Endothelial cell of umbilical vein (primary cell): ENCODE data around the gene FSD2. TPM values are rescaled to one million over a fixed set of nuclear protein-coding genes. Genes with fewer than 3 reads are reported as not detected.

Experiments used
- BruUV-seq: library from RNA; stranded (reverse); fragments of 400-500 nt; replicated peaks from 2 replicates; lab custom pipeline; 2021; lab: Mats Ljungman, UMichigan
- CTCF ChIA-PET: fragments of 300-600, 350-600 bp; sonication (Branson Sonifier 250); formaldehyde crosslinking; loops from one replicate; lab custom pipeline; 2021; ENCODE audit warnings: antibody characterized with exemption, inconsistent platforms; lab: Charles Lee
- POLR2A ChIA-PET: fragments of 300-600, 350-600 bp; sonication (Branson Sonifier 250); formaldehyde crosslinking; loops from one replicate; lab custom pipeline; 2021; ENCODE audit warnings: antibody characterized with exemption, inconsistent platforms; lab: Charles Lee
- DNase-seq: peaks from one replicate; pipeline ENCODE4 v3.0.0-alpha.2; 2011; ENCODE audit warnings: low read depth, low spot score
- FAIRE-seq: peaks from 2 replicates; lab custom pipeline; 2011; peaks lifted over from hg19 to GRCh38; lab: Jason Lieb, UNC
- H2AFZ ChIP-seq: 2 replicates; pipeline ENCODE4 v1.6.0; 2012; ENCODE audit warnings: low read depth, low read length, control low read depth, inconsistent platforms
- H3K27ac ChIP-seq: 2 replicates; pipeline ENCODE4 v1.5.1; 2011; ENCODE audit warnings: low read depth, mild to moderate bottlenecking, control low read depth, low read length, moderate library complexity; ENCODE audit not compliant: insufficient read depth
- H3K27me3 ChIP-seq, 2 experiments: 2 replicates each; pipeline versions ENCODE4 v1.6.0 to v1.6.1; 2011; ENCODE audit warnings: low read length in 2 of 2, mixed read lengths in 1 of 2; ENCODE audit not compliant: control insufficient read depth in 2 of 2, insufficient read depth in 2 of 2
- H3K36me3 ChIP-seq, 2 experiments: 2 replicates in 1 of 2; 3 replicates in 1 of 2; pipeline ENCODE4 v1.5.1; 2011; ENCODE audit warnings: low read length in 2 of 2, mild to moderate bottlenecking in 1 of 2, moderate library complexity in 1 of 2; ENCODE audit not compliant: control insufficient read depth in 2 of 2, insufficient read depth in 2 of 2; ENCODE audit errors: extremely low read depth in 1 of 2
- H3K4me1 ChIP-seq: 3 replicates; pipeline ENCODE4 v1.5.1; 2011; ENCODE audit warnings: mild to moderate bottlenecking, low read length; ENCODE audit not compliant: control insufficient read depth, insufficient read depth; ENCODE audit errors: extremely low read depth
- H3K4me2 ChIP-seq: 2 replicates; pipeline ENCODE4 v1.6.1; 2011; ENCODE audit warnings: low read length, control low read depth, mixed read lengths; ENCODE audit not compliant: insufficient read depth
- H3K4me3 ChIP-seq, 3 experiments: fragments of 200-600 bp in 1 of 3; sonication (generic), shearing (Covaris generic) in 1 of 3; replicated peaks in 1 of 3; 2 replicates each; pipeline ENCODE4 v1.5.1; 2011 to 2016; ENCODE audit warnings: control low read depth in 3 of 3, low read length in 3 of 3, mild to moderate bottlenecking in 2 of 3, inconsistent platforms in 1 of 3, low read depth in 1 of 3, moderate library complexity in 1 of 3; ENCODE audit not compliant: insufficient read depth in 1 of 3
- H3K79me2 ChIP-seq: 2 replicates; pipeline ENCODE4 v1.6.0; 2012; ENCODE audit warnings: low read length, inconsistent platforms; ENCODE audit not compliant: control insufficient read depth, insufficient read depth
- H3K9ac ChIP-seq: replicated peaks from 2 replicates; pipeline ENCODE3; 2011; ENCODE audit warnings: low read length, control low read depth; ENCODE audit not compliant: insufficient read depth; ENCODE audit errors: extremely low read depth
- H3K9me1 ChIP-seq: replicated peaks from 3 replicates; pipeline ENCODE4 v1.6.0; 2011; ENCODE audit warnings: mild to moderate bottlenecking, low read length; ENCODE audit not compliant: control insufficient read depth, insufficient read depth; ENCODE audit errors: extremely low read depth
- H3K9me3 ChIP-seq: replicated peaks from 2 replicates; pipeline ENCODE4 v1.5.1; 2012; ENCODE audit warnings: low read length, inconsistent platforms; ENCODE audit not compliant: control insufficient read depth, insufficient read depth
- H4K20me1 ChIP-seq: replicated peaks from 2 replicates; pipeline ENCODE3; 2011; ENCODE audit warnings: mild to moderate bottlenecking, low read length; ENCODE audit not compliant: control insufficient read depth, insufficient read depth; ENCODE audit errors: extremely low read depth
- CTCF ChIP-seq, 2 donors: IDR thresholded peaks; 1 replicate in 1 of 2; 2 replicates in 1 of 2; pipeline ENCODE4 v1.5.1; 2011; ENCODE audit warnings: low read length in 2 of 2, mild to moderate bottlenecking in 2 of 2, moderate library complexity in 2 of 2, control low read depth in 1 of 2, inconsistent platforms in 1 of 2, low read depth in 1 of 2; ENCODE audit not compliant: insufficient read depth in 1 of 2; ENCODE audit errors: extremely low read depth in 1 of 2
- GATA2 ChIP-seq: IDR thresholded peaks from 2 replicates; pipeline ENCODE4 v1.7.0; 2011; ENCODE audit warnings: low read depth, mild to moderate bottlenecking, moderate library complexity, mixed read lengths, low read length; ENCODE audit not compliant: insufficient read length, insufficient read depth
- JUN ChIP-seq: IDR thresholded peaks from 2 replicates; pipeline ENCODE4 v1.6.1; 2011; ENCODE audit warnings: borderline replicate concordance, low read depth; ENCODE audit not compliant: insufficient read length, insufficient read depth
- MAX ChIP-seq: IDR thresholded peaks from 2 replicates; pipeline ENCODE4 v1.6.1; 2011; ENCODE audit not compliant: insufficient read depth, insufficient read length
- MYC ChIP-seq: IDR thresholded peaks from one replicate; pipeline ENCODE4 v1.6.1; 2011; ENCODE audit warnings: mild to moderate bottlenecking, low read depth, low read length
- POLR2A ChIP-seq: IDR thresholded peaks from 2 replicates; pipeline ENCODE4 v1.6.1; 2012; ENCODE audit warnings: low read depth, mild to moderate bottlenecking, control low read depth, low read length
- dilution Hi-C: fragments of 300-500 bp; cut with MboI; formaldehyde crosslinking; loops from one replicate; pipeline ENCODE4 v1.15.0; 2019; ENCODE audit warnings: low sequenced_read_pairs; ENCODE audit not compliant: extremely low pct_ligation_motif_present
- intact Hi-C: fragments of 100-400 bp; cut with micrococcal nuclease; formaldehyde crosslinking; loops from one replicate; pipeline ENCODE4 v1.10.0; 2022
- polyA plus RNA-seq, 4 experiments: library from polyadenylated mRNA; depleted of rRNA in 3 of 4; stranded (reverse) in 3 of 4; unstranded in 1 of 4; fragments of >200 nt; gene quantifications; 2 replicates each; pipeline versions ENCODE4 v1.2.1 to v1.2.3, GENCODE V29; 2011 to 2012; ENCODE audit warnings: missing spikeins in 1 of 4
- total RNA-seq: library from RNA; stranded (reverse); gene quantifications from 2 replicates; pipeline ENCODE4 v1.2.3, GENCODE V29; 2021

FSD2 gene
- total and polyA plus RNA-seq, 2 donors (not counting 3 experiments of a cell fraction or from before 2014, with no cell fraction given), result not detected

DNA sequence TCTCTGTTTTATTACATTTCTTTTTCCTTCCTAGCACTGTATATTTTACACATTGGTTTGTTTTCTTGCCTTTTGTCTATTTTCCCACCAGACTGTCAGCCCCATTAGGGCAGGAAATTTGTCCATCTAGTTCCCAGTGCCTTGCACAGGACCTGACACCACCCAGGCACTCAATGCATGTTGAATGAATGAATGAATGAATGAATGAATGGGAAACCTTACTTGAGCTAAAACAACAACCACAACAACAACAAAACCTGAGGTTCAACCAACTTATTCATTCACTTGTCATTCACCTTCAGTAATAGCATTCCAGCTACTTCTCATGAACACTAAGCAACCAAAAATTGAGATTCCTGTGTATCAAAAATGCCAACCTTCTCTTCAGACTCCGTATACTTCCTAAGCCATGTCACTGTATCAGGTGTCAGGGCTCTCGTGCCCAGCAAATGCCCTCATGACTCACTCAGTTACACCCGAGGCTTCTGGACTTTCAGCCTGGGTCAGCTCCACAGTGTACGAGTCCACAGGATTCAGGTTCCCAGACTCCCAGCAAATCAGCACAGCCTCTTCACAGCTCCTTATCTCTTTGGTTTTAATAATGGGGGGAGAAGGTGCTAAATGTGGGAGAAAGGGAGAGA, 37.3 kb downstream of the FSD2 start:
- peaks cover 0 to 3% of the 10 kb centered on the region in 2 experiments for H3K36me3 ChIP-seq
- H3K4me2 ChIP-seq, result no peak overlapping the region
- dilution Hi-C loops (no loop called here), intact Hi-C loops (no loop called here)
- no TSS peak for BruUV-seq
- DNase-seq, result no peak
- H2AFZ ChIP-seq, result no peak overlapping the region
- no peaks in the 10 kb centered on the region for H3K4me1 ChIP-seq
- no peaks in the 10 kb centered on the region for H3K9me3 ChIP-seq
- TF ChIP-seq MYC (no peak), JUN (no peak), MAX (no peak), CTCF (IDR thresholded peaks at IDR 0.05; ENCODE audit: extremely low read depth in 1 of 2, insufficient read depth in 1 of 2, low read depth in 1 of 2, low read length in 2 of 2) (no peak), GATA2 (no peak), POLR2A (no peak)
- H3K4me3 ChIP-seq, result no peak overlapping the region
- POLR2A ChIA-PET, result no interaction called here
- H3K9ac ChIP-seq, result no peak overlapping the region
- H3K9me1 ChIP-seq, result no peaks in the 10 kb centered on the region
- H4K20me1 ChIP-seq, result no peaks in the 10 kb centered on the region
- H3K27me3 ChIP-seq, result no peaks in the 10 kb centered on the region
- no peak overlapping the region for H3K27ac ChIP-seq
- no peak for FAIRE-seq
- CTCF ChIA-PET, result no interaction called here
- H3K79me2 ChIP-seq, result no peaks in the 10 kb centered on the region
